GM18907 (cell line): ENCODE results near the gene HSPB9.

ENCODE experiments used
- ATAC-seq: cut with Tn5 transposase; IDR thresholded peaks from one replicate; pipeline ENCODE4 v1.9.1; 2021; ENCODE audit warnings: mild to moderate bottlenecking, moderate library complexity; ENCODE audit not compliant: unreplicated experiment

Gene HSPB9, protein sequence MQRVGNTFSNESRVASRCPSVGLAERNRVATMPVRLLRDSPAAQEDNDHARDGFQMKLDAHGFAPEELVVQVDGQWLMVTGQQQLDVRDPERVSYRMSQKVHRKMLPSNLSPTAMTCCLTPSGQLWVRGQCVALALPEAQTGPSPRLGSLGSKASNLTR

DNA sequence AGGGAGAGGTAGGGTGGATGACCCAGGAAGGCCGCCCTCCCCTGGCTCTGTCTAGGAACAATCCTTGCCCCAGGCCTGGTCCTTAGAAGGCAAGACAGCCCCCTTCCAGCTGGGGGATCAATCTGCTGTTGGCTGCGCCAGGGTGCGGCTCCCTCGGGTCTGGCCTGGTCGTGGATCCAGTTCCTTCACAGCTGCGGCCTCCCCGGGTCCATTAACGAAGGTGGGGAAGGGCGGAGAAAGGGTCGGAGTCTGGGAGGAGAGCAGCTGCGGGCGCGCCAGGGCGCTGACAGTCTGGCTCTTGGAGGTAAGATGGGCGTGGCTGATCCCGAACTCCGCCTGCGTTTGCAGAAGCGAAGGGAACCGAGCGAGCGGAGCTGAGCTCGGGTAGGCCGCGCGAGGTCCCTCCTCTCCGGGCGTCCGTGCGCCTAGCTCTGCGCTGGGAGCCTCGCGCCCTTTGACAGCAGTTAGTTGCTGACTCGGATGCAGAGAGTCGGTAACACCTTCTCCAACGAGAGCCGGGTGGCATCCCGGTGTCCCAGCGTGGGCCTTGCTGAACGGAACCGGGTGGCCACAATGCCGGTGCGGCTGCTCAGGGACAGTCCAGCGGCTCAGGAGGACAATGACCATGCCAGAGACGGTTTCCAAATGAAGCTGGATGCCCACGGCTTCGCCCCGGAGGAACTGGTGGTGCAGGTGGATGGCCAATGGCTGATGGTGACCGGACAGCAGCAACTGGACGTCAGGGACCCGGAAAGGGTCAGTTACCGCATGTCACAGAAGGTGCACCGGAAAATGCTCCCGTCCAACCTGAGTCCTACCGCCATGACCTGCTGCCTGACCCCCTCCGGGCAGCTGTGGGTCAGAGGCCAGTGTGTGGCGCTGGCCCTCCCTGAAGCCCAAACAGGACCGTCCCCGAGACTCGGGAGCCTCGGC, at the start of gene HSPB9:
Gene HSPB9, plus strand, starts transcription at position 434 of the 933 bp plus-strand sequence. Its CDS starts 47 bp downstream, at position 481.
- ATAC-seq, result no peak

DNA sequence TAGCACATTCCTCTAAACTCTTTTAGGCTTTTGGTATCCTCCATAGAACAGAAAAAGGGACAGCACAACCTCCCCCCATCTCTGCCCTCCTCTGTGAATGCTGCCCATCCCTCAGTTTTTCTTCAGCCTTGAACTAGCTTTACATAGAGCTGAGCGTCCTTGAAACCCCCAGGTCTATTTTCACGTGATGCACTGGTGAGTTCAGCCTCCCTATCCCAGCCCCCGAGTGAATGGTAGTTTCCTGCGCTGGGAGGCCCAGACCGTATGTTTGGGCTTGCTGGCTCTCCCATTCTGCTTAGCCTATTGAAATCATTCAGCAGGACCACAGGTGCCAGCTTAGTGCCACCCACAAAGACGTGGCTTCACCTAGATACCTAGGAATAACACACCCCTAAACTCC, 46.8 kb upstream of the HSPB9 start:
- no peak for ATAC-seq

DNA sequence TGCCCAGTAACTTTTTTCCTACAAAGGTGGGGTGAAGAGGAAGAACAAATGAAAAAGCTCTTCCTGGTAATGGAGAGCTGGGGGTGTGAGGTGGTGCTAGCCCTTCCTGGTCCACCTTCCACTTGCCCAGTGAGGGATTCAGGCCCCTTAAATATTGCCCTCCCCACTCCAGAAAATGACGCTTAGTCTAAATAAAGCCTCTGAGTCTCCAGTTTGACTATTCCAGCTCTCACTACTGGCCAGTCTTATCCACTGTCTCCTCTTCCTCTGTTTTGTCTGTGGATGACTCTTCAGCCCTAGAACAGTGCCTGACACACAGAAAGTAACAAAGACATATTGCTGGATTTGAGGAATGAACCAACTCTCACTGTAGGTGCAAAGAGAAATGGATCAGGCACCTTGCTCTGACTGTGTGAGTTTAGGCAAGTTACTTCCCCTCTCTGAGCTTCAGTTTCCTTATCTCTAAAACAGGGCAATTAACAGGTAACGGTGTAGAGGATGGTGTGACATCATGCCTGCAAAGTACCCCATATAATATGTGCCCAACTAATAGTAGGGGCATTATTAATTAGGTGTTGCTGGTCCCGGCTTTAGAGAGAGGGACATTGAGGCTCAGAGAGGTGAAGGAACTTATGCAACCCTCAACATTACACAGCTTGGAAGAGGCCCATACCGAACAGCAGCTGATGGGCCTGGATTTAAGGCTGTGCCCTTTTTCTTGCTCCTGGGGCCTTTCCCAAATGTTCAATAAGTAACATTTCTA, 45.6 kb upstream of the HSPB9 start:
- no peak for ATAC-seq

DNA sequence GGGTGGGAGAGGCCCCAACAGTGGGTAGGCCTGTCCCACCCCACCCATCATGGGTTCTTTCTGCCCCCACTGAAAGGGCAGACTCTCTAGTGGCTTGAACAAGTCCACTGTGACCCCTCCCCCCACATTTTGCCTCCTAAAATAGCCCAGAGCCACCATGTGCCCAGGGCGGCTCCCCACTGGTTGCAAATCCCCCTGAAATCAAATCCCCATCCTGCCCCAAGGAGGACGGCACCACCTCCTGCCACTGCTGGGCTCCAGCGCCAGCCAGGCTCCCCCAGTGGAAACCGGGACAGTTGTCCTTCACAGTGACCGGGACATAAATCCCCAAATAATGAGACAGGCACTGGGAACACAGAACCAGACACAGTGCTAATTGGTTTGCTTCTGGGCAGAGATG, 44.8 kb upstream of the HSPB9 start:
- no peak for ATAC-seq

DNA sequence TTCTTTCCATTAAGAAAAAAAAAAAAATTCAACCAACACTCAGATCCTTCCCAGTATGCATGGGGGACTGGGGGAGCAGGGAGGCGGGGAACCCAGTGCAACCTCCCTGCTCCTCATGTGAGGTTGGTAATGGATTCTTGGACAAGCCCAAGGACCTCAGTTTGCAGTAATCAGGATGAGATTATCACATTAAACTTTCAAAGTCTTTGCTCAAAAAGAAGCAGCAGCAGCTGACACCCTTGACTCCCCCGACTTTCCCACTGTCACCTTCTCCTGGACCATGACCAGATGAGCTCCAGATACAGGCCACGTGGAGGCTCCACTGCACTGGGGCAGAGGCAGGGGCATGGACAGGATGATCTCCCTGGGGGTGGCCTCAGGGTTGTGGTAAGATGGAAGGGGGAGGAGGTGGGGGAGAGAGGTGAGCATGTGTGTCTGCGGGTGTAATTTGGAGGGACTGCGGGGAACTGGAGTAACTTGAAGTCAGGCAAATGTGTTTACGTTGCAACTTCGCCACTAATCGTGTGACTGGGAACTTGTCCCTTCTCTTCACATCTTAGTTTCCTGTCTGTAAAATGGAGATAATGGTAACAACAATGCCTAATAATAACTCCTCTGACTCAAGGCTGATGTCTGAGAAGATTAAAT, 44.1 kb upstream of the HSPB9 start:
- no peak for ATAC-seq

DNA sequence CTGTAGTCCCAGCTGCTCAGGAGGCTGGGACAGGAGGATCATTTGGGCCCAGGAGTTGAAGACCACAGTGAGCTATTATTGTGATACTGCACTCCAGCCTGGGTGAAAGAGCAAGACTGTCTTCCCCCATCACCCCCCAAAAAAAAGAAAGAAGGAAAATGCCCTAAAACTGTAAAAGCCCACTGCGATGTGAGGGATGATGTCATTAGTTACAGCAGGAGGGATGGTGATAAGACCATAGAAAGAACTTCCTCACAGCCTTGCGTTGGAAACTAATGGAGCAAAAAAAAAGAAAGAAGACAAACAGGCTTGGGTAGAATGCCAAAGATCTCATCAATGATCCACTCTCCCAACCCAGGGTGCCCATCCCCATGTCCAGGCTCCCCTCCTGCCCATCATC, 43.1 kb upstream of the HSPB9 start:
- ATAC-seq, result no peak

DNA sequence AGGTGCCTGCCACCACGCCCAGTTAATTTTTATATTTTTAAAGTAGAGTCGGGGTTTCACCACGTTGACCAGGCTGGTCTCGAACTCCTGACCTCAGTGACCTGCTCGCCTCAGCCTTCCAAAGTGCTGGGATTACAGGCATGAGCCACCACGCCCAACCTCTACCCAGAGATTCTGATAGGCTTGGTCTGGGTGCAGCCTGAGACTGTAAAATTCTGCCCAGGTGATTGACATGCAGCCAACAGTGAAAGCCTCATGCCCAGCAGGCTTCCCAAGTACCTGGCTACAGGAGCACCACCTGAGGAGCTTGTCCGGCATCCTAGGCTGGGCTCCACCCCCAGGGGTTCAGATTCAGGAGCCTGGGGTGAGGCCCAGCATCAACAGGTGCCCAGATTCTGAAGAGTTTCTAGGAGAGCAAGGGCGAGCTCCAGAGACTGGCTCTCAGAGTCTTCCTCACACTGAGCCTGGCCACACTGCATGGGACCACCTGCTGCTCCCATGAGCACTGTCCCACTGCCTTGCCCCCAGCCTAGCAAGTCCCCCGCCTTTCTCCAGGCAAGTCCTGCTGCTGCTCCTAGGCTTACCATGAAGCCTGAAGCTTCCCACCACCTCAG, 41.0 kb upstream of the HSPB9 start:
- ATAC-seq, result no peak

DNA sequence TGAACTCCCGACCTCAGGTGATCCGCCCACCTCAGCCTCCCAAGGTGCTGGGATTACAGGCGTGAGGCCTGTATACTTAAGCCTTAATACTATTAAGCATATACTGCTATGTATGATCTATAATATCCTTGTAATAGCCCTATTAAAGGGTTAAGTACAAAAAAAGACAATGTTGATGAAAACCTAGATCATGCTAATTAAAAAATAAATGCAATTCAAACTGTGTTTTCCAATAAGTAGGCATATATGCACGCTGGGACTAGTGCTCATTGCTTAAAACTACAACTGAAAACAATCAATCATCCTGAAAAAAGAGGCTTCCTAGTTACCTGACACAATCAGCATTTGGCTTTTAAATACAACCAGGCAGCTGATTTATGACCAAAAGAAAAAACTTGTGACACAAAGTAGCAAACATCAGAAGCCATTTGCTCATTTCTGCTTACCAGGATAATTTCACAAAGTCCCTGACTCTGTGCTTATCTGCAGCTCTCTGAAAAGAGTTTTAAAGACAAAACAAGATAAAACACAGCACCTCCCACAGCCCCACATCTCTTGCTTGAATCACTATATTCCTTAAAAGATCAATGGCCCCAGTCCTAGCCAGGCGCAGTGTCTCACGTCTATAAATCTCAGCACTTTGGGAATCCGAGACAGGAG, 35.4 kb upstream of the HSPB9 start:
- no peak for ATAC-seq

DNA sequence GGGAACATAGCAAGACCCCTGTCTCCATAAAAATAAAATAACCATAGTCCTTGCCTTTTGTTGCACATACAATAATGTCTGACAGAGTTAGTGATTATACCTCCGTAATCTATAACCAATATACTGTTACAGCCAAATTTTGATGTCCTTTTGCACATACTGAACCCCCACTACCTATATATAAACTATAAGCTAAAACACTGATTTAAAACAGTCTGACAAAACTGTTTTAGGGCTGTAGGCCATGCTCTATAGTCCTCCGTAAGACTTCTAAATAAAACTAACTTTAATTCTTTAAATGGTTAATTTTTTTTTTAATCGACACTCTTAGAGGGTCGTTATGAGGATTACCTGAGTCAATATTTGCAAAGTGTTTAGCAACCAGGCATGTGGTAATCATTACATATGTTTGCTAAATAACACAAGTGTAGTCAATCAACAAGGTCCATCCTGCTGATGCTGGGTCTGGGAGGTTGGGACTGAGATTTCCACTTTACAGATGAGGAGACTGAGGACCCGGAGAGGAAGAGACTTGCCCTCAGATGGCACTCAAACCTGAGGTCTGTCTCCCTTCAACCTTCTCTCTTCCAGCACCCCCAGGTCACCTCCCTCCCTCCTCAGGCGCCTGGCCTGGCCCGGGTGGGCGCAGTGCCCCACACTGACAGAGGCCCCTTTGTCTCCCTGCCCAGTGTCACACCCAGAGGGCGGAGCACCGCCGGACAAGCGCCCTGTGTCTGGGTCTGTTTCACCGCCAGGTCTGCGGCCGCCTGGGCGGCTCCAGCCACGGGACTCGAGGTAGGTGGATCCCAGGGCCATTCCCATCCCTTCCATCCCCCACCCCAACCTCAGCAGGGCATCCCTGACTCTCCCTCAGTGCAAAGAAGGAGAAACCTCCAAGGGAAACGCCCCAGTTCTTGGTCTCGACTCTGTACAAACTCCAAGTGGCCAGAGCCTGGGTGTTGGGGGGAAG, 34.6 kb upstream of the HSPB9 start:
- no peak for ATAC-seq

DNA sequence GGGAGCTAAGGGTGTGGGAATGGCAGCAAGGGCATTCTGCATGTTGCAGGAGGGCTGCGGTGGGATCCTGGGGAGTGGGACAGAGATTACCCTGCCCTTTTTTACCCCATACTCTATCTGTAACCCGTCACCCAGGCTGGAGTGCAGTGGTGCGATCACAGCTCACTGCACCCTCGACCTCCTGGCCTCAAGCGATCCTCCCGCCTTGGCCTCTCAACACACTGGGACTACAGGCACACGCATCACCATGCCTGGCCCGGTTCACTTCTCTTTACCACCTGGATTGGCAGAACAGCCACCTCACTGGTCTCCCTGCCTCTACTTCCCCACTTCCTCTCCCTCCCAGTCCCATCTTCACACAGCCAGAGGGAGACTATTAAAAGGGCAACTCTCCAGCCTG, 33.9 kb upstream of the HSPB9 start:
- no peak for ATAC-seq

DNA sequence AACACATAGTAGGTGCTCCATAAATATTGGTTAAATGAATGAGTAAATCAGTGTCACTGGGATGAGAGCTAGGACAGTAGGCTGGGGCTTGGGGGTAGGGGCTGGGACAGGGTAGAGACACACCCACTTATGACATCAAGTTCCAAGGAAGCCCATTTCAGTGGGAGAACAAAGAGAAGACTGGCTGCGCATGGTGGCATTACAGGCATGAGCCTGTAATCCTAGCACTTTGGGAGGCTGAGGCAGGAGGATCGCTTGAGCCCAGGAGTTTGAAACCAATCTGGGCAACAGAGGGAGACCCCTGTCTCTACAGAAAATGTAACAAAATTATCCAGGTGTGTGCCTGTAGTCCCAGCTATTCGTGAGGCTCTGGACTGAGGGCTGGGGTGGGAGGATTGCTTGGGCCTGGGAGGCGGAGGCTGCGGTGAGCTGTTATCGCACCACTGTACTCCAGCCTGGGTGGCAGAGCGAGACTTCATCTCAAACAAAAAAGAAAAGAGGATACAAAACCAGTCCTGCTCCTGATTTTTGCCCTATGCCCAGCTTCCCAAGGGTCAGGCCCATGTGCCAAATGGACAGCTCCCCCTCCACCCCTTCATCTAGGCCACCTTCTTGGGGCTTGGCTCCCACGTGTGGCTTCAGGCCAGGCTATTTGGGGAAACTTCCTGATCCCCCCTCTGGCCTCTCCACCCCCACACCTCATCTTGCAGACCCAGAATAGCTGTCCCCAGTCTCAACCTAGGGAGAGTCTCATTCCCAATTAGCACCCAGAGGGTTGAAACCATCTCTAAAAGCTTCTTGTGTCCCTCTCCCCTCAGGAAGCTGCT, 31.4 kb upstream of the HSPB9 start:
- no peak for ATAC-seq

DNA sequence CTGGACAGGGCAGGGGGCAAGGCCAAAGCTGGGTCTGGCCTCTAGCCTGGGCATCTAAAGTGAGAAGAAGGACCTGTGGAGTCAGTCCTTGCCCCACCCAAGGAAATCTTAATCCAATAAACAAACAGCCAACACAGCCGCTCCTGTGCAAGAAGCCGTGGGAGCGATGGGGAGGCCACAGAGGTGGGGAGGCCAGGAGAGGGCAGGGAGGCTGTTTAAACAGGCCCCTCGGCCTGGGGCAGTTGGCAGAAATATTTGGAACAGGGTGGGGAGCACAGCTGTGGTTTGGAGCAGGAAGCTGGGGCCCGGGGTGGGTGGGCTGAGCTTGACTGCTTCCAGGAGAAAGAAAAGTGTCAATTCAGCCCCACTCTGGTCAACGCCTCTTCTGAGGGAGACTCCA, 29.7 kb upstream of the HSPB9 start:
- no peak for ATAC-seq

DNA sequence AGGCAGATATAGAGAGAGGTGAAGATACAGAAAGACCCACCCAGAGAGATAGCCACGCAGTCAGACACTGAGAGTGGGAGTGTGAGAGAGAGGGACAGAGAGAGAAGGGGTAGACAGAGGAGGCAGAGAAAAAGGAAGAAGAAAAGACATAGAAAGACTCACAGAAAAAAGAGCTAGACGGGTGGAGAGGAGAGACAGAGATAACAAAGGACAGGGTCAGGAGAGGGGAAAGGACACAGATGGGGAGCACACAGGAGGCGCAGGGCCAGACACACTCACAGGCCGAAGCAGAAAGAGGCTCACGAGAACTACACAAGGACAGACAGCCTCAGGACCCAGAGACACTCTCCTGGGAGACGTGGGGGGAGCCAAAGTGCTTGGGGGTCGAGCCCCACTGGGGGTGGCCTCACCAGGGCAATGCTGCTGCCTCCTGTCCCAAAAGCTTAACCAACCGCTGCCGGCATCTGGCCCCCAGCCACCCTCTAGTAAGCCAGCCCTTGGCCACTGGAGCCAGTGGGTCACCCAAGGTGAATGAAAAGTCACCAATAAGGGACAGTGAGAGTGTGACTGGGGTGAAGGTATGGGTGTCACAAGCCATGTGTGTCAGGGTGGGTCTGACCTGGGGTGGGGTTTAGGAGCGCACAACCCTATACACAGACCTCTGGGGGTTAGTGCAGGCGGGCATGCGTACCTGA, 28.1 kb upstream of the HSPB9 start:
- no peak for ATAC-seq

DNA sequence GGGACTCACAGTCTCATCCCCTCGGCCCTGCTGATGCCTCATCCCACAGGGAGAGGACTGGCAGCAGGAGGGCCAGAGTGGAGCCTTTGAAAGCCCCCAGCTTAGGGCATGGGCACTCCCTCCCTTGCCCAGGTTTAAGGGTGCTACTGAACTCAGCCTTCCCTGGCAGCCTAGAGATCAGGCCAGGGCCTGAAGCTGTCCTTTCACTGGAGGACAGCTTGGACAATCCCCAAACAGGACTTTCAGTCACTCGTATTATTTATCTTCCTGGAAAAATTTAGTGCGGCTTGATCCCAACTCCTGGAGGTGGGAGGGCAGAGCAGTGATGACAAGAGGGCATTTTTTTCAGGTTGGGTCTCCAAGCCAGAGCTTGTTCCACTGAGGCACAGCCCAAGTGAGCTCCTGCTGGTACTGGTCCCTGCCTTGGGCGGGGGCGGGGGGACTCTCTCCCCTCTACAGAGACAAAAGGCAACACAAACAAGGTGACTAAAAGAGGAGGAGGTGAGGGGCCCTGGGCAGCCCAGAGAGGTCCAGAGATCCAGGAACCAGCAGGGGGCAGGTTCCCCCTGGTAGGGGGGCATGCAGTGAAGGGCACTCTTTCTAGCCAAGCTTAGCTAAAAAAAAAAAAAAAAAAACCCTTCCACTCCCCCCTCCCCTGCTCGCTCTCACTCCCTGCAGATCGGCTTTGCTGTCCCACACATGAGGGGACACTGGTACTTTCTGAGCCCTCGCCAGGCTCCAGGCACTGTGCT, 26.1 kb upstream of the HSPB9 start:
- ATAC-seq, result no peak

DNA sequence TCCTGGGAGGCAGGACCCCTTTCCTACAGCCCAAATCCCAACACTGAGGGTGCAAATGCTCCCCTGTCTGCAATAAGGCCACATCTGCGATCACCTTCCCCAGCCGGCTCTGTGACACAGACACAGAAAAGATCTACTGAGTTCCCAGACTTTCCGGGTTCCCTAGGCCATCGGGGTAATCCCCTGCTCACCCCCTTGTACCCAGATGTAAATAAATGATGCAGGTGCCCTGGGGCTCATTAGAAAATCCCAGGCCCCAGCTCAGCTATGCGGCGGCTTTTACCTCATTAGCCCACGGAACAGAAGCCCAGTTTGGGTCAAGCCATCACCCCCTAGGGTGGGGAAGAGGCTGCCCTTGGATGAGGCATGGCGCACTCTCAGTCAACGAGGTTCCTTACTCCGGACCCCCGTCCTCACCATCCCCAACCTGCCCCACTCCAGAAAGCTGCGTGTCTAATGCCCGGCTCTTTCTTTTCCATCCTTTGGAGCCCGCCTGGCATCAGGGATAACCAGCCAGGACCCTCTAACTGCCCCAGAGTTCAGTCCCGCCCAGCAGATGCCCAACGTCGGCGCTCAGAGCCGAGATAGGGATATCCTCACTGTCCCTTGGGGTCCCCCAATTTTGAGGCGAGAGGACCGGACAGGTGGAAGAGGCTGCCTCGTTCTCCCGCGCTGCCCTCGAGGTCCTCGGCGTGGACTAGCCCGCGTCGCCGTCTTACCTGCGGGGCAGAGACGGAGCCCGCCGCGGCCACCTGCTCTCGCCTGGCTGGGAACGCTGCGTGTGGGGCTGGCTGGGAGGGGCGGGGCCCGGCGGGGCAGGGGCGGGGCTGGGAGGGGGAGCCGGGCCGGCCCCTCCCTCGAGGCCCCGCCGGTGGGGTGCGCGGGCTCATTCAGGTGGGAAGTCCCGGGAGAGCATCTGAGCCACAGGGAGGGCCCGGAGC, 24.6 kb upstream of the HSPB9 start, which contains the start of gene ZNF385C:
Gene ZNF385C, minus strand, starts transcription at position 783 of the 941 bp plus-strand sequence. CDS start 35,417 bp downstream, outside the sequence.
- ATAC-seq, result no peak
